22Rv1 (cell line): ENCODE measurements around the gene VASP.

Source experiments
- ZFX ChIP-seq: fragments of 450-650 bp; IDR thresholded peaks from 2 replicates; pipeline ENCODE4 v1.6.1; 2017; ENCODE audit warnings: antibody characterized with exemption, borderline replicate concordance
- TF ChIP-seq, protein P1 (sequence below): fragments of 450-650 bp; IDR thresholded peaks from 2 replicates; pipeline ENCODE4 v1.5.1; 2017; ENCODE audit warnings: mild to moderate bottlenecking

DNA sequence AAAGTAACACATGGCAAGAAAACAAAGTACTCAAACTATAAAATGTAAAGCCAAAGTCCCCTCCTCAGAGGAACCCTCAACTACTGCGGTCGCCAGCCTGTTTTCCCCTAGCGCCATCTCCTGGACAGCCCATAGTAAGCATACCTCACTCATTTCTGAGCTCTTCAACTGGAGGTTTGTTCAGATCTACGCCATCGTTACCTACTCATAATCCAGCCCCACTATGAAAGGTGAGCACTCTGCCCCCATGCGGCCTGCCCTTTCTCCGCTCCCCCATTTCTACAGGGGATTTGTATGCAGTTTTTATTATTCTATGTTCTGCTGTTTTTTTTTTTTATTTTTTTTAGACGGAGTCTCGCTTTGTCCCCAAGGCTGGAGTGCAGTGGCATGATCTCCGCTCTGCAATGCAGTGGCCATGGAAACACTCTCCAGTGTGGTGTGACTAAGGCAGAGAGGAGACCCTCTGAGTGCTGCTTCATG lies 51.2 kb downstream of the VASP start:
- TF ChIP-seq, protein P1, sequence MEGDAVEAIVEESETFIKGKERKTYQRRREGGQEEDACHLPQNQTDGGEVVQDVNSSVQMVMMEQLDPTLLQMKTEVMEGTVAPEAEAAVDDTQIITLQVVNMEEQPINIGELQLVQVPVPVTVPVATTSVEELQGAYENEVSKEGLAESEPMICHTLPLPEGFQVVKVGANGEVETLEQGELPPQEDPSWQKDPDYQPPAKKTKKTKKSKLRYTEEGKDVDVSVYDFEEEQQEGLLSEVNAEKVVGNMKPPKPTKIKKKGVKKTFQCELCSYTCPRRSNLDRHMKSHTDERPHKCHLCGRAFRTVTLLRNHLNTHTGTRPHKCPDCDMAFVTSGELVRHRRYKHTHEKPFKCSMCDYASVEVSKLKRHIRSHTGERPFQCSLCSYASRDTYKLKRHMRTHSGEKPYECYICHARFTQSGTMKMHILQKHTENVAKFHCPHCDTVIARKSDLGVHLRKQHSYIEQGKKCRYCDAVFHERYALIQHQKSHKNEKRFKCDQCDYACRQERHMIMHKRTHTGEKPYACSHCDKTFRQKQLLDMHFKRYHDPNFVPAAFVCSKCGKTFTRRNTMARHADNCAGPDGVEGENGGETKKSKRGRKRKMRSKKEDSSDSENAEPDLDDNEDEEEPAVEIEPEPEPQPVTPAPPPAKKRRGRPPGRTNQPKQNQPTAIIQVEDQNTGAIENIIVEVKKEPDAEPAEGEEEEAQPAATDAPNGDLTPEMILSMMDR = peak; percentile 84
- no peak for TF ChIP-seq ZFX
